UCSD-AML1 (cell line): ENCODE data around the gene PGRMC2.

ENCODE experiments used
- DNase-seq: peaks from one replicate; lab custom pipeline; 2025; ENCODE audit not compliant: unreplicated experiment; lab: John Stamatoyannopoulos, UW

Gene PGRMC2

GRCh38 chr4:128299848-128300247 is 12.2 kb upstream of the PGRMC2 start:
- DNase-seq: no peak

- no peak for DNase-seq
Observed at GRCh38 chr4:128298852-128299251, 11.2 kb upstream of the PGRMC2 start.

GRCh38 chr4:128298146-128298758 is 10.6 kb upstream of the PGRMC2 start:
- no peak for DNase-seq

- no peak for DNase-seq
Observed at GRCh38 chr4:128295255-128295654, 7.6 kb upstream of the PGRMC2 start.

GRCh38 chr4:128294464-128294863 is 6.9 kb upstream of the PGRMC2 start:
- no peak for DNase-seq

GRCh38 chr4:128292349-128292748 is 4.7 kb upstream of the PGRMC2 start:
- no peak for DNase-seq

- DNase-seq: no peak
Observed at GRCh38 chr4:128291096-128291495, 3.5 kb upstream of the PGRMC2 start.

GRCh38 chr4:128290526-128290925 is 2.9 kb upstream of the PGRMC2 start:
- no peak for DNase-seq

- DNase-seq: no peak
Observed at GRCh38 chr4:128289523-128290158, 2.0 kb upstream of the PGRMC2 start.

- peak; percentile 27 for DNase-seq
Observed at GRCh38 chr4:128288689-128289106, 1.1 kb upstream of the PGRMC2 start.

- peak; percentile 100 for DNase-seq
Observed at GRCh38 chr4:128287871-128288688, 467 bp upstream of the PGRMC2 start.

GRCh38 chr4:128286474-128287058 is 1.0 kb downstream of the PGRMC2 start:
- DNase-seq: no peak

- DNase-seq: no peak
Observed at GRCh38 chr4:128285085-128285997, 2.3 kb downstream of the PGRMC2 start.

GRCh38 chr4:128284317-128284716 is 3.3 kb downstream of the PGRMC2 start:
- no peak for DNase-seq

GRCh38 chr4:128283071-128283470 is 4.5 kb downstream of the PGRMC2 start:
- no peak for DNase-seq

GRCh38 chr4:128282516-128282915 is 5.1 kb downstream of the PGRMC2 start:
- DNase-seq: no peak

- DNase-seq: no peak
Observed at GRCh38 chr4:128281354-128281753, 6.3 kb downstream of the PGRMC2 start.

- no peak for DNase-seq
Observed at GRCh38 chr4:128279624-128280225, 7.9 kb downstream of the PGRMC2 start.

GRCh38 chr4:128277856-128278255 is 9.8 kb downstream of the PGRMC2 start:
- DNase-seq: no peak

GRCh38 chr4:128275346-128275745 is 12.3 kb downstream of the PGRMC2 start:
- no peak for DNase-seq
